Activated CD8-positive, alpha-beta memory T cell treated with anti-CD3 and anti-CD28 coated beads, Interleukin-2, amount 50 U/mL, for 1 hour (primary cell): ENCODE measurements around the gene MIPOL1.
"Not testable (repeated sequence)": the region's sequence is repeated elsewhere in the genome, so short reads cannot be mapped to it uniquely, and the experiment has no call there.

Experiments used
- DNase-seq: peaks from one replicate; pipeline ENCODE4 v3.0.0-alpha.2; 2020; ENCODE audit errors: extremely low read depth

The MIPOL1 gene

DNA sequence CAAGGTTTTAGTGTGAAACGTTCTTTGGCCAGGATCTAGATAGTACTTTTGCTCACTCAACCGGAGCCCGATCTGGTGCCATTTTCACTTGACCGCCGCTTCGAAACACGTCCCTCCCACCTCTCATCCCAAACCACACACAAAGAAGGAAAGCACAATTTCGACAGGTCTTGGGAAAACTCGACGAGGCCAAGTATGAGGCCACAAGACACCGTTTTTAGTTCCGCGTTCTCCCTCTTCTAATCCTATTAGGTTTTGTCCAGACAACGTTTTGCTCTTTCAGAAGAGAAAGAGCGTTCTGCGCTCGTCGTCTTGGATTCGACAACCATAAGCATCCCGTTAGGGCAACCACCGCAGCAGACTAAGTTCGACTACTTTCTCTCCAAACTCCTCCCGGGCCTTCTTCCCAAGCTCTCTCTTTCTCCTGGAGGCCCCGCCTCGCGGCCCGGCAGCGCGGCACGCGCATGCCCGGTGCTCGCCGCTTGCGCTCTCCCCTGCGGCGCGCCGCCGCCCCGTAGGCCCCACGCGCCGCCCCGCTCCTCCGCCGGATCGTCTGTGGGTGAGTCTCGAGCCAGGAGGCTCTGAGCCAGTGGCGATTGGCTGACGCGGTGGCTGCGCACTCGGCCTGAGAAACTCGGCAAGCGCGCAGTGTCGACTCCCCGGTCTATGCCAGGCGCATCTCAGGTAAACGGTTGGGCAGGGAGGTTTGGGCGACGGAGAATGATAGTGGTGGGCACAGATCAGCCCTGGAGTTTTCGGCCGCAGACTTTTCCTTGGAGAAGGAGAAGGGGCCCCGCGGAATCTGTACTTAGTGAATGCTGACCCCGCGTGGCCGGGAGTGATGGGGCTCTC lies at the start of gene MIPOL1:
MIPOL1 (plus strand) TSS at position 517 of the 852 bp plus-strand sequence. CDS start 49,952 bp downstream, outside the sequence.
- no peak for DNase-seq

DNA sequence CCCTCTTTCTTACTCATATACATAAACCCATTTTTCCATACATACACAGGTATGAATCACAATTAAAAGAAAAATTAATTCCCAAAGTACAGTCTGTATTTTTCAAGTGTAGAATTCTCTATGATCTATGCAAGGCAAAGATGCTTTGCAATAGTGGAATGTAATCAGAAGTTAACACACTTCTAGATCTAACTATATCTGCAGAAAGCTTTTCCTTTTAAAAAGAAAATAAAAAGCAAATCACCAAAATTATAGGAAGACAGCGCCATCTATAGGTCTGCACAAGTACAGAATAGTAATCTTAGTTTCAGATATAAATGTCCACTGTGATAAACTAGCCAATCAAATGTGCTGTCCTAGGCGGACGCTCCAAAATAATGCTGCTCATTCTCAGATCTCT lies 47.3 kb upstream of the MIPOL1 start:
- DNase-seq = no peak

DNA sequence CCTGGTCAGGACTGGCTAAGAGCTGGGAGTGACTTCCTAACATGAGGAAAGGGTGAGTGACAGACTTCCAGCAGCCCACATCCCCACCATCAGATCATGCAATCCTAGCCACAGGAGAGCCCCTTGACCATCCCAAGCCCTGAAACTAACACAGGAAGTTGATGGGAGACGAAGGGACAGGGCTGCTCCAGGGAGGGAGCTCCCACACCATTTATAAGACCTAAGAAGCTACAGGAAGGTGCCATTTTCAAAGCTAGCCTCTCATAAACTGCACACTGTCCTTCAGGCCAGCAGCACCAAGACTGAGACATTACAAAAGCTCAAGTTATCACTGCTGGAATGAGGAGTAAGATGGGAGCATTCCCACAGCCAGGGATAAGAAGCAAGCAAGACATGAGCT lies 44.7 kb upstream of the MIPOL1 start:
- no peak for DNase-seq

GRCh38 chr14:37153483-37153882 lies 44.3 kb upstream of the MIPOL1 start:
- no peak for DNase-seq

DNA sequence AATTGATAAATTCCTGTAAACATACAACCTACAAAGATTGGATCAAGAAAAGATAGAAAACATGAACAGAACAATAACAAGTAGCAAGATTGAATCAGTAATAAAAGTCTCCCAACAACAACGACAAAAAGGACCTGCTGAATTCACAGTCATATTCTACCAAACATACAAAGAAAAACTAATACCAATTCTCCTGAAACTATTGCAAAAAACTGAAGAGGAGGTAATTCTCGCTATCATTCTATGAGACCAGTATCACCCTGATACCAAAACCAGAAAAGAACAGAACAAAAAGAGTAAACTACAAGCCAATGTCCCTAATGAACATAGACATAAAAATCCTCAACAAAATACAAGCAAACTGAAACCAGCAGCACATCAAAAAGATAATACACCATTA lies 39.8 kb upstream of the MIPOL1 start:
- DNase-seq = no peak

DNA sequence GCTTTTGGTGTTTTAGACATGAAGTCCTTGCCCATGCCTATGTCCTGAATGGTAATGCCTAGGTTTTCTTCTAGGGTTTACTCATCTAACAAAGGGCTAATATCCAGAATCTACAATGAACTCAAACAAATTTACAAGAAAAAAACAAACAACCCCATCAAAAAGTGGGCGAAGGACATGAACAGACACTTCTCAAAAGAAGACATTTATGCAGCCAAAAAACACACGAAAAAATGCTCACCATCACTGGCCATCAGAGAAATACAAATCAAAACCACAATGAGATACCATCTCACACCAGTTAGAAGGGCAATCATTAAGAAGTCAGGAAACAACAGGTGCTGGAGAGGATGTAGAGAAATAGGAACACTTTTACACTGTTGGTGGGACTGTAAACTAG lies 35.4 kb upstream of the MIPOL1 start:
- DNase-seq = not testable (repeated sequence)

GRCh38 chr14:37165794-37166193 lies 31.9 kb upstream of the MIPOL1 start:
- DNase-seq = no peak

- no peak for DNase-seq
Observed at GRCh38 chr14:37167151-37168047, 30.3 kb upstream of the MIPOL1 start.

DNA sequence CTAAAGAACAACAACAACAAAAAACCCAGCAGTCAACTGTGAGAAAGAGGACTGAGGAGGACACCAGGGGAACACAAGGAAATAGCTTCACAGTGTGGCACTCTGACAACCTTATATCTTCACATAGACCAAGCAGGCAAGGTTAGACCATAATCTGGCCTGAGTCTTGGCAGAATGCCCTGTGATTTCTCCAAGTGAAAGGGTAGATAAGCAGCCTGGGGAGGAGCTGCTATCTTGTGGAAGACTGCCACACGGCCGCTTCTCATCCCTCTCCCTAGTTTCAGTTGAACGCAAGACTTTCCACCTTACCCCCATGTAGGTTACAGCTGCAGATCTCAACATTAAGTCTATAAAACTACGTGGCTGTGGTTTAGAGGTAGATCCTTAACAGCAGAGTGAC lies 29.0 kb upstream of the MIPOL1 start:
- no peak for DNase-seq

DNA sequence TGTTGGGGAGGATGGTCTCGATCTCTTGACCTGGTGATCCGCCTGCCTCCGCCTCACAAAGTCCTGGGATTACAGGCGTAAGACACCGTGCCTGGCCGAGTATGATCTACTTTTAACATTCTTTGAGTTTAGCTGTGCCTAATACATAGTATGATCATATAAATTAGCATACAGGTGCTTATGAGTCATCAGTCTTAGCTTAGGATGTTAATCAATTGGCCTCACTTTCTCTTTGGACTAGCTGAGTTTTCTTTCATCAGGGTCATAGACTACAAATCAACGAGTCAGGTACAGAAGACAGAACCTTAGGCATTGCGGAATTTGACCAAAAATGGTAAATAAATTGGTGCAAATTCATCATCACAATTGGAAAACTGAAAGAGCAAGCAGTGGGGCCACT lies 27.5 kb upstream of the MIPOL1 start:
- no peak for DNase-seq

GRCh38 chr14:37170993-37171392 lies 26.7 kb upstream of the MIPOL1 start:
- no peak for DNase-seq

DNA sequence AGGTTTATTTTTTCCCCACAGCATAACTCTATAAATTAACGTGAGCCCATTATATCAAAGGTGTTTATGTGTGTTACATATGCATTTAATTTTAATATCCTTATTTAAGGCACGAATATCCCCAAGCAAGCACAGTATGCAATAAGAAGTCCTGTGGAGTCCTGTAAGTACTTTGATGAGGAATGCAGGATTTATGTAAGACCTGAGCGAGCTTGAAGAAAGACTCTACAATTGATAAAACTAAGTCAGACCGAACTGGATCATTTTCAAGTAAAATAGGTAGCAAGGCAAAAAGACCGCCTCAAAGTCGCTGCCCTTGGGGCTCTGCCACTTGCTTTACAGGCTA lies 26.1 kb upstream of the MIPOL1 start:
- no peak for DNase-seq

GRCh38 chr14:37172024-37172869 lies 25.5 kb upstream of the MIPOL1 start, which contains the start of gene SLC25A21:
TSS of gene SLC25A21 (minus strand) at chr14:37172606.
- DNase-seq = no peak

- no peak for DNase-seq
Observed at GRCh38 chr14:37172936-37173614, 24.7 kb upstream of the MIPOL1 start.

- no peak for DNase-seq
Observed at GRCh38 chr14:37179896-37180502, 17.7 kb upstream of the MIPOL1 start.

DNA sequence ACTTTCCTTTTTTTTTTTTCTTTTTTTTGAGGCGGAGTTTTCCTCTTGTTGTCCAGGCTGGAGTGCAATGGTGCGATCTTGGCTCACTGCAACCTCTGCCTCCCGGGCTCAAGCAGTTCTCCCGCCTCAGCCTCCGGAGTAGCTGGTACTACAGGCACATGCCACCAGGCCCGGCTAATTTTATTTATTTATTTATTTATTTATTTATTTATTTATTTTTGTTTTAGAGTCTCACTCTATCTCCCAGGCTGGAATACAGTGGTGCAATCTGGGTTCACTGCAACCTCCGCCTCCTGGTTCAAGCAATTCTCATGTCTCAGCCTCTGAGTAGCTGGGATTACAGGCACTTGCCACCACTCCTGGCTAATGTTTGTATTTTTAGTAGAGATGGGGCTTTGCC lies 16.9 kb upstream of the MIPOL1 start:
- not testable (repeated sequence) for DNase-seq

DNA sequence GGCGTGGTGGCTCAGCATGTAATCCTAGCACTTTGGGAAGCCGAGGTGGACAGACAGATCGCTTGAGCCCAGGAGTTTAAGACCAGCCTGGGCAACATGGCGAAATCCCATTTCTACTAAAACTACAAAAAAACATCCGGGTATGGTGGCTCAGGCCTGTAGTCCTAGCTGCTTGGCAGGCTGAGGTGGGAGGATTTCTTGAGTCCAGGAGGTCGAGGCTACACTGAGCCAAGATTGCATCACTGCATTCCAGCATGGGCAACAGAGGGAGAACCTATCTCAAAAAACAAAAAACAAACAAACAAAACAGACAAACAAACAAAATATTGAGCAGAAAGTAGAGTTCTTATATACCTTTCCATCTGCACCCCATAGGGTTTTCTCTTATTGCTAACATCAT lies 16.3 kb upstream of the MIPOL1 start:
- DNase-seq = no peak

- DNase-seq = not testable (repeated sequence)
Observed at GRCh38 chr14:37184520-37184919, 13.2 kb upstream of the MIPOL1 start.

DNA sequence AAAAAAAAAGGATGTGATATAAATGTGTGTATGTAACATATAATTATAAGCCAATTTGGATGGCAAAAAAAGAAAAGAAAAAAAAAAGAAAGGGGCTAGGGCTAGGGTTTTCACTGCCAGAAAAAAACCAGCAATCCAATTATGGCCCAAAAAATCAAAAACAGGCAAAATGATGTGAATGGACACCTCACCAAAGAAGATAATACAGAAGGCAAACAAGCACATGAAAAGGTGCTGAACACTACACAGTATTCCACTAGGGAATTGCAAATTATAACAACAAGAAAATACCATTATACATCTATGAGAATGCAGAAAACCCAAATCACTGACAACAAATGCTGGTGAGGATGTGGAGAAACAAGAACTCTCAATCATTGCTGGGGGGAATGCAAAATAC lies 12.1 kb upstream of the MIPOL1 start:
- DNase-seq = no peak

- DNase-seq = no peak
Observed at GRCh38 chr14:37186865-37187264, 10.9 kb upstream of the MIPOL1 start.

DNA sequence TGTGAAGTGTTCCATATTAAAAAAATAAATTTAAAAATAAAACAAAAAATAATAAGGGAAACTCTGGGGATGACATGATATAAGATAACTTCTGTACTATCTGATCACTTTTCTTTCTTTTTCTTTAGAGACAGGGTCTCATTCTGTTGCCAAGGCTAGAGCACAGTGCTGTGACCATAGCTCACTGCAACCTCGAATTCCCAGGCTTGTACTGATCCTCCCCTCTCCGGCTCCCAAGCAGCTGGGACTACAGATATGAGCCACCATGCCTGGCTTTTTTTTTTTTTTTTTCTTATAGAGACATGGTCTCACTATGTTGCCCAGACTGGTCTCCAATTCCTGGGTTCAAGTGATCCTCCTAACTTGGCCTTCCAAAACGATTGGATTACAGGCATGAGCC lies 10.4 kb upstream of the MIPOL1 start:
- no peak for DNase-seq
